HAP-1 (cell line): ENCODE results near the gene PAAF1.

Source experiments
- DNase-seq, 2 experiments: peaks; one replicate each; pipeline ENCODE4 v3.0.0-alpha.2; 2016 to 2020; ENCODE audit warnings: low spot score in 2 of 2
- H3K27me3 ChIP-seq: fragments of 250-450 bp; sonication (Bioruptor Pico); 2 replicates; pipeline ENCODE4 v1.5.1; 2020; ENCODE audit warnings: low read depth, mild to moderate bottlenecking, moderate library complexity
- H3K36me3 ChIP-seq: fragments of 250-450 bp; sonication (Bioruptor Pico); replicated peaks from 2 replicates; pipeline ENCODE4 v1.5.1; 2020; ENCODE audit warnings: mild to moderate bottlenecking
- H3K4me1 ChIP-seq: fragments of 250-450 bp; sonication (Bioruptor Pico); 2 replicates; pipeline ENCODE4 v1.5.1; 2020; ENCODE audit warnings: mild to moderate bottlenecking
- H3K4me3 ChIP-seq: fragments of 250-450 bp; sonication (Bioruptor Pico); 2 replicates; pipeline ENCODE4 v1.5.1; 2020; ENCODE audit warnings: mild to moderate bottlenecking, moderate library complexity
- H3K9me3 ChIP-seq: fragments of 250-450 bp; sonication (Bioruptor Pico); 2 replicates; pipeline ENCODE4 v1.5.1; 2020; ENCODE audit warnings: mild to moderate bottlenecking, moderate library complexity
- in situ Hi-C: fragments of 300-500 bp; cut with MboI; formaldehyde crosslinking; loops from 3 replicates; pipeline ENCODE4 v1.14.3; 2020; ENCODE audit warnings: low sequenced_read_pairs, inconsistent platforms, mixed read lengths

The PAAF1 gene

DNA sequence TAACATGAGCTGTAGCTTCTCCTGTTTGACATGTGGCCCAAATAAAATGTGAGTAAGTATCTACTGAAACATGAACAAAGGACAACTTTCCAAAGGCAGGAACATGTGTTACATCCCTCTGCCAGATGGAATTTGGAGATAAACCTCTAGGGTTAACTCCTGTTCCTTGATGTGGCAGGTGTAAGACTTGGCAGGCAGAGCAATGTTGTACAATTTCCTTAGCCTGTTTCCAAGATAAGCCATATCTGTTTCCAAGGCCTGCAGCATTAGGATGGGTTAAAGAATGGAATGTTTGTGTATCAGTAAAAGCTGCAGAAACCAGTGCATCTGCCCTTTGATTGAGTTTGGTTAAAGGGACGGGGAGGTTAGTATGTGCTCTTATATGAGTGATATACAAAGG, 65.2 kb downstream of the PAAF1 start:
- in situ Hi-C loops, result no loop called here
- H3K27me3 ChIP-seq, result no peaks in the 10 kb centered on the region
- no peaks in the 10 kb centered on the region for H3K4me1 ChIP-seq
- H3K9me3 ChIP-seq, result 0 out of 2 replicates have a peak, but pooled peaks cover 3% of the 10 kb centered on the region
- no peak overlapping the region for H3K4me3 ChIP-seq
- H3K36me3 ChIP-seq, result no peaks in the 10 kb centered on the region; the same call in 1 of the 2 replicates
- DNase-seq, result no peak

DNA sequence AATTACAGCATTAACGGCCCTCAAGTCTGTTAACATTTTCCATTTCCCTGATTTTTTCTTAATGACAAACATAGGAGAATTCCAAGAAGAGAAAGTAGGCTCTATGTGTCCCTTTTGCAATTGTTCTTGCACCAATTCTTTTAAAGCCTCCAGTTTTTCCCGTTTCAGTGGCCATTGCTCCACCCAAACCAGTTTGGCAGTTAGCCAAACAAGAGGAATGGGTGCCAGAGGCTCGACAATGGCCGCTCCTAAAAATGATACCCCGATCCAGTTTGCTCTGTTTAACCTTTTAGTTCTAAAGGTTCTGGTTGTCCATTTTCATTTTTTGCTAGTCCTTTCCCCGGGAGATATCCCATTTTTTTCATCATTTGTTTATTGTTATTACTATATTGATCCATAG, 67.3 kb downstream of the PAAF1 start:
- no peaks in the 10 kb centered on the region; the same call in 1 of the 2 replicates for H3K36me3 ChIP-seq
- H3K4me1 ChIP-seq, result no peaks in the 10 kb centered on the region
- in situ Hi-C loops, result no loop called here
- no peak for DNase-seq
- H3K4me3 ChIP-seq, result no peak overlapping the region
- H3K9me3 ChIP-seq, result no peaks in the 10 kb centered on the region
- no peaks in the 10 kb centered on the region for H3K27me3 ChIP-seq

DNA sequence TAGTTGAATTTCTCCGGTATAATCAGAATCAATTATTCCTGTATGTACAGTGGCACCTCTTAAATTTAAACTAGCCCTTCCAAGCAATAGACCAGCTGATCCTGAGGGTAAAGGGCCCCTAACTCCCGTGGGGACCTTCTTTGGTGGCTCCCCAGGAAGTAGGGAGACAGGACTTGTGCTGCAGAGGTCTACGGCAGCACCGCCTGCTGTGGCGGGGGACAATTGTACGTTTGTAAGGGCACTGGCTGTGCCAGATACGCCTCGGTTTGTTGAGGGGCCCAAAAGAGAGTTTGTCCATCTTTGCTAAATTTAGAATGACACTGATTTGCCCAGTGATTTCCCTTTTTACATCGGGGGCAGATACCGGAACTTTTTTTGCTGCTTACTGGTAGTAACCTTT, 68.1 kb downstream of the PAAF1 start:
- Histone ChIP-seq H3K4me3 (no peak overlapping the region), H3K9me3 (no peaks in the 10 kb centered on the region), H3K36me3 (no peaks in the 10 kb centered on the region; the same call in 1 of the 2 replicates), H3K27me3 (no peaks in the 10 kb centered on the region), H3K4me1 (no peaks in the 10 kb centered on the region)
- DNase-seq, result no peak
- in situ Hi-C loops, result no loop called here

DNA sequence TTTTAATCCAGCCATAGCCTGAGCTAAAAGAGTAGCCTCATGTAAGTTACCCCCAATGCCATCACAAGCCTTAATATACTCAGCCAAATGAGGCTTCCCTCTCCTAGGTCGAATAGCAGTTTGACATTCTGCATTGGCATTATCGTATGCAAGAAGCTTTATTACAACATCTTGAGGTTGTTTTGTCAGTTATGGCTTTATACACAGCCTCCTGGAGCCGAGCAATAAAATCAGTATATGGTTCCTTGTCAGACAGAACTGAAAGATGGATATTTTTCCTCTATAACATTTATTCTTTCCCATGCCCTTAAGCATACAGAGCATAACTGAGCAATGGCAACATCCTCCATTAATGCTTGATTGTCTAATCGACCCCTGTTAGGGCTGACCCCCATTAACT, 68.6 kb downstream of the PAAF1 start:
- Histone ChIP-seq H3K36me3 (no peaks in the 10 kb centered on the region; the same call in 1 of the 2 replicates), H3K9me3 (no peaks in the 10 kb centered on the region), H3K27me3 (no peaks in the 10 kb centered on the region), H3K4me1 (no peaks in the 10 kb centered on the region), H3K4me3 (no peak overlapping the region)
- DNase-seq, result no peak
- in situ Hi-C loops, result no loop called here

DNA sequence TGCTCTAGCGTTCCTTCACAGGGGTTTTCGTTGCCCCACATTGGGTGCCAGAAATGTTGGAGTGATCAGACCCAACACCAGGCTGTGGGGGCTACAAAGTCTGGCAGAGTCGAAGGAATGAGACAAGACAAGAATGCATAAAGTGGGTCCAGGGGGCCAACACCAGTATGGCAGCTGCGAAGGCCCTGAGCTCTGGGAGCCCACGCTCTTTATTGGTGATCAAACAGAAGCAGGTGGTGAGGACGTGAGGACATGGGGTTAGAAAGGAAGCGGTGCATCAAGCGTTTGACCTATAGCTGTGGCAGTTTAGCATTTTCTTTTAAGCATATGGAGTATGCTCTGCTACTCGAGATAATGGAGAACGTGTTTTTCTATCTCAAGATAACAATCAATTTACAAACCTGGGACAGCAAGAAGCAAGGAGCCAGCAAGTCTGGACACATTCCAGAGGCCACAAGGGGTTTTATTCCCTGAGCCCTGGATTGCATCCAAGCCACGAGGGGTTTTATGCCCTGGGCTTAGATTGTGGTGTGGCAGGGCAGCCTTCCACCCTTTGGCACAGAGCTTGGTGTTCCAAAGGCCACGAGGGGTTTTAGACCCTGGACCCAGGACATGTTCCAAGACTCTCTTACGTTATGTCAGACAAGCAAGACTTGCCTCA, 70.1 kb downstream of the PAAF1 start:
- no peaks in the 10 kb centered on the region for H3K27me3 ChIP-seq
- no peaks in the 10 kb centered on the region; the same call in 1 of the 2 replicates for H3K36me3 ChIP-seq
- no peak for DNase-seq
- peaks cover 1% of the 10 kb centered on the region for H3K4me1 ChIP-seq
- H3K9me3 ChIP-seq, result no peaks in the 10 kb centered on the region
- in situ Hi-C loops, result no loop called here
- H3K4me3 ChIP-seq, result no peak overlapping the region

DNA sequence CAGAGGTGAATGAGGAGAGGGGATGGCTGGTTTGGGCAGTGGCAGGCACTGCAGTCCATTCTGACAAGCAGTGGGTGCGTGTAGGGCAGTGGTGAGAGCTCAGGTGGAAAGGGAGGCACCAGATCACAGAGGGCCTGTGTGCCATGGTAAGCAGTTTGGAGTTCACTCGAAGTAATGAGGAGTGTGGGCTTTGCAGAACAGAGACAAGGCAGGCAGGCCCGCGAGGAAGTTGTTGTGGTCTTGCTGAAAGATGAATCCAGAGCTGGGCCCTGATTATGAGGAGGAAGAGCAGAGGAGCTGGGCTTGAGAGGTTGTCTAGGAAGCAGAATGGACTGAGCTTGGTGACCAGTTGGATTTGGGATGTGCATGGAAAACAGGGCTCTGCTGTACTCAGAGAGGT, 72.4 kb downstream of the PAAF1 start:
- no peaks in the 10 kb centered on the region for H3K36me3 ChIP-seq
- peaks cover 13% of the 10 kb centered on the region for H3K4me1 ChIP-seq
- no peak overlapping the region for H3K4me3 ChIP-seq
- DNase-seq, result no peak
- no peaks in the 10 kb centered on the region for H3K27me3 ChIP-seq
- no peaks in the 10 kb centered on the region for H3K9me3 ChIP-seq
- in situ Hi-C loops, result no loop called here

DNA sequence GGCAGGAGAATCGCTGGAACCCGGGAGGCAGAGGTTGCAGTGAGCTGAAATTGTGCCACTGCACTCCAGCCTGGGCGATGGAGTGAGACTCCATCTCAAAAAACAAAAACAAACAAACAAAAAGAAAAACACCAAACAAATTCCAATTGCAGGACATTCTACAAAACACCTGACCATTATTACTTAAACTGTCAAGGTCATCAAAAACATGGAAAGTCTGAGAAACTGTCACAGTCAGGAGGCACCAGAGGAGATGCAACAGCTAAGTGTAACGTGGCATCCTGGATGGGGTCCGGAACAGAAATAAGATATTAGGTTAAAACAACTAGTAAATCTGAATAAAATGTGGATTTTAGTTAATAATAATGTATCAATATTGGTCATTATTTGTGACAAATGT, 73.1 kb downstream of the PAAF1 start:
- no peak for DNase-seq
- Histone ChIP-seq H3K27me3 (no peaks in the 10 kb centered on the region), H3K4me1 (peaks cover 13% of the 10 kb centered on the region), H3K9me3 (no peaks in the 10 kb centered on the region), H3K4me3 (no peak overlapping the region), H3K36me3 (no peaks in the 10 kb centered on the region)
- in situ Hi-C loops, result no loop called here

DNA sequence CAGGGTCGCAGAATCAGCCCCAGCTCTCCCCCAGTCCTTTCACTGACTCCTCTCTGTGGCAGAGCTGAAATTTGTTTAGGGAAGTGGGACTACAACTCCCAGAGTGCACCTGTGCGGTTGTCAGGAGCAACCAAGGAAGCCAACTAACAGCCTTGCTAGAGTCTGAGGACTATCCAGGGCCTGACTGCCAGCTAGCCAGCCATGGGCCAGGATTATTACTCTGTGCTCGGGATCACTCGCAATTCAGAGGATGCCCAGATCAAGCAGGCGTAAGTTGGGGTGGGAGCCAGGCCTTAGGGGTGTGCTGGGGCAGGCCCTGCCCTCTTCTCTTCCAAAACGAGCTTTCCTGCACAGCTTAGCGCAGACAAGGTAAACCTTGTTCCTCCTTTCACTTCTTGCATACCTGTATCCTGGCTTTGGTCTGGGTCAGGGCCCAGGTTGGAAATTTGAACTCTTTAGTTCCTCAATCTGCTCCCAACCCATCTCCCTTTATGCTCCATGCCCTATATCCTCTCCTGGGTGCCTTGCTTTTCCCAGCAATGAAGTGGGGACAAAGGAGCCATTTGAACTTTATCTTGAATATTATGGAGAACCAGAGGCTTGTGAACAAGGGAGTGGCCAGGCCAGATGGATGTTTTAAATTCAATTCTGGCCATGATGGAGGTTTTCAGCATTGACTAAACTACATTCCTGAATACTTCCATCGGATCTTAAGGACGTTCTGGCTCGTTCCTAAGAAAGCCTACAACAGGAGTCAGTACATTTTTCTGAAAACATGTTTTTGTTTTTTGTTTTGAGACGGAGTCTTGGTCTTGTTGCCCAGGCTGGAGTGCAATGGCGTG, 74.3 kb downstream of the PAAF1 start, which contains the start of gene DNAJB13:
Gene DNAJB13 (plus strand): TSS at position 158 of the 842 bp plus-strand sequence. CDS start 44 bp downstream, at position 202.
- H3K36me3 ChIP-seq, result no peaks in the 10 kb centered on the region
- H3K27me3 ChIP-seq, result no peaks in the 10 kb centered on the region
- no peak within 1 kb of the TSS for H3K4me3 ChIP-seq
- no peaks in the 10 kb centered on the region for H3K9me3 ChIP-seq
- DNase-seq, result peak; percentile 60 to 73
- H3K4me1 ChIP-seq, result peaks cover 13% of the 10 kb centered on the region
- in situ Hi-C loops, result no loop called here

DNA sequence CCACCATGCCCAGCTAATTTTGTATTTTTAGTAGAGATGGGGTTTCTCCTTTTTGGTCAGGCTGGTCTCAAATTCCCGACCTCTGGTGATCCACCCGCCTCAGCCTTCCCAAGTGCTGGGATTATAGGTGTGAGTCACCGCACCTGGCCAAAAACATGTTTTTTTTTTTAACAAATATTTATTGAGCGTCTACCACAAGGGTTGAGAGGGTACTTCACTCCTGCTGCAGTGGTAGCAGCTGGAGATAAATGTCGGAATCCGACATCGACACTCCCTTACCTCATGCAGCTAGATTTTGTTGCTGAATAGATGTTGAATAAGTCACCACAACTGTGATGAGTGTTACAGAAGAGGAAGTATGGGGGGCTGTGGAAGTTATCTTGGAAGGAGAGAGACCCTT, 75.0 kb downstream of the PAAF1 start:
- Histone ChIP-seq H3K4me3 (no peak overlapping the region), H3K9me3 (no peaks in the 10 kb centered on the region), H3K4me1 (peaks cover 13% of the 10 kb centered on the region), H3K27me3 (no peaks in the 10 kb centered on the region), H3K36me3 (no peaks in the 10 kb centered on the region)
- in situ Hi-C loops, result no loop called here
- no peak for DNase-seq

DNA sequence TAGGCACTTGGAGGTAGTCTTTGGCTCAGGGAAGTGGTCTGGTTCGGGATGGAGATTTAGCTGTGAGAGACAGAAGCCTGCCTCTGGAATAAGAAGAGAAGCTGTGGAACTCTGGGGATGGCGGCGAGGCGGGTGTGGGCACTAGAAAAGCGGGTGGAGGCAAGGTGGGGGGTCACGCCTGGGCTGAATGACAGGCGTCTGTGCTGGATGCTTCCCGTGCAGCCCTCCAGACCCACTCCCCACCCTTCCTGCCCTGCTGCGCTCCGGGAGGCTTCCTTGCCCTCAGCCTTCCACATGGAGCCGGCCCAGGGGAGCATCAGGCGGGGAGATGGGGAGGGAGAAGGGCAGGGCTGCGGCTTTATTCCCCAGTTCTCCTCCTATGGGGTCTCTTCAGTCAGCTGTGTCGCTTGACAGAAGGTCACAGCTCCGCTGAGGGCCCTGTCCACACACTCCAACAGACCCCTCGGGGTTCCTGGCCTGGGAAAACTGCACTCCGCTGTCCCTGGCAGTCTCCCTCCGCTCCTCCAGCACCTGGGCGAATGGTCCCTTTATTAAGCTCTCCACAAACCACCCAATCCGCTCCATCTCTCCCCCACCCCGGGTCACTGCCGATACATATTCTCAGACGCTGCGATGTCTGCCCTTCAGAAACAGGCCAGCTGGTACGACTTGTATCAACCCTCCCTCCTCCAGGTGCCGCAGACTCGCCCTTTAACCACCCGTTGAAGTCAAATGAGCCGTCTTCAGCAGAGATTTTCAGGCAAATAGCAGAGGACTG, 80.3 kb downstream of the PAAF1 start:
- in situ Hi-C loops, result no loop called here
- peaks cover 11% of the 10 kb centered on the region for H3K4me1 ChIP-seq
- H3K36me3 ChIP-seq, result no peaks in the 10 kb centered on the region
- H3K4me3 ChIP-seq, result no peak overlapping the region
- H3K9me3 ChIP-seq, result no peaks in the 10 kb centered on the region
- H3K27me3 ChIP-seq, result no peaks in the 10 kb centered on the region
- no peak for DNase-seq

DNA sequence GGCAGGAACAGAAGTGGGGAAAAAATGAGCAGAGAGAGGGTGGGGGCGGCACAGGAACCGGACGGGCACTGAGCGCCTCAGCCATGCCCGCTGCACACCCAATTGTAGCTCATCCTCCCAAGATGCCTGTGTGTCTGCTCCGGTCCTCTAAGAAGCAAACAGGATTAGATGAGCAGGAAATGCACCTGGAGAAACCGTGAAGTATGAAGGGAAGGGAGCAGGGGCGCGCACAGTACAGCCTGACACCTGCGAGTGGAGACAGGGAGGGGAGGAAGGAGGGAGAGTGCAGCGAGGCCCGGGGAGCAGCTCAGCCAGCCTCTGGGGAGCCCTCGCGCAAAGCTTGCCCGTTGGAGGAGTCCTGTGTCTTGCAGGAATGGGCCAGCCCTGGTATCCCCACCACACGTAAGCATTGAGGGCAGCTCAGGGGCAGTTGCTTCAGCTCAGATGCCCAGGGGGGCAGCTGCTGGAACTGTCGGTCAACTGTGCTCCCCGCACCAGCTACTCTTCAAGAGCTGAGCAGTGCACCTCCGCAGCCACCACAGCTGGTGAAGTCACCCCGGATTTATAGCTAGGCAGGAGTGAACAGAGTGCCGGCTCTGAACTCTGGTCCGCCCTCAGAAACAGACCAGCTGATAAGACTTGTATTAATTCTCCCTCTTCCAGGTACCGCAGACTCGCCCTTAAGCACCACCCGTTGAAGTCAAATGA, 81.0 kb downstream of the PAAF1 start:
- Histone ChIP-seq H3K4me1 (peaks cover 5% of the 10 kb centered on the region), H3K9me3 (no peaks in the 10 kb centered on the region), H3K36me3 (no peaks in the 10 kb centered on the region), H3K4me3 (no peak overlapping the region), H3K27me3 (no peaks in the 10 kb centered on the region)
- DNase-seq, result no peak
- in situ Hi-C loops, result no loop called here

DNA sequence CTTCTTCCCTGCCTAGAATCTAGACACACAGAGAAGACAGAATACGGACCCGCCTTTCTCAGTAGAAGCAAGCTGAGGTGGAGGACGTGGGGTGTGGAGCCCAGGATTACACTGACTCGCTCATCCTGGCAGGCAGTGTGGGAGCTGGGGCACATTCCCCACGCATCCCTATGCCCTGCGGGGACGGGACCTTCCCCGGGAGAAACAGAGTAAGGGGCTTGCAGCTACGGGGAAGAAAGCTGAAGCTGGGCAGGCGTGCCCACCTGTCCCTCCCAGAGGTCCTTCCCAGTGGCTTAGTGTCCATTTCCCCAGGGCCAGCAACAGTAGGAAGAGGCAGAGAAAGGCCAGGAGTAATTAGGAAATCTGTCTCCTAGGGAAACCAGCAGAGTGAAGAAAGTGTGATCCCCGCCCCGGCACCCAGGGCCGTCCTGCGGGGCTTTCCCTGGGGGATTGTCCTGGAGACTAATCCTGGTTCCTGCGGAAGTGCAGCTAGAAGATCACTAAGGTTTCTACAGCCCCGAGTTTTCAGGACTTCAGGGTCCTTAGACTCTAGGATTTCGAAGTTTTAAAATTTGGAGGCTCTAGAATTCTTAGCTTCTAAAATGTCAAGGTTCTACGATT, 81.8 kb downstream of the PAAF1 start:
- no peaks in the 10 kb centered on the region for H3K27me3 ChIP-seq
- no peak overlapping the region for H3K4me3 ChIP-seq
- H3K9me3 ChIP-seq, result no peaks in the 10 kb centered on the region
- DNase-seq, result no peak
- no peaks in the 10 kb centered on the region for H3K4me1 ChIP-seq
- no peaks in the 10 kb centered on the region for H3K36me3 ChIP-seq
- in situ Hi-C loops, result no loop called here

DNA sequence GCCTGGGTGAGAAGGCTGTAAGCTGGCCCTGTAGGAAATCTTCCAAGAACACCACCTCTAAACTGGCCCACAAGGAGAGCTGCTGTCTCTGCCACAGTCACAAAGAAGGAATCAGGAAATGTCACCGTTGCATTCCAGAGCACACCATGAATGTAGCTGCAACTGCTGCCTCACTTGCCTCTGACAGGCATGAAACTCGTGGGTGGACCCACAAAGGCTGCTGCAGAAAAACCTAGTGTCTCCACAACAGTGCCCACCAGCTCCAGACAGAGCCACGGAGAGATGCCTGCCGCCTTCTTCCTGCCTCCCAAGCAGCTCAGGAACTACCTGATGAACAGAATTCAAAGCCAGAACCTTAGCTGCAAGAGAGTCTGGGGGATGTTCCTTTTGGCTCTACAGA, 84.5 kb downstream of the PAAF1 start:
- in situ Hi-C loops, result loop anchor here (10.0 kb wide), 1 partner anchor 283 kb away; no protein-coding TSS in a partner anchor
- H3K4me3 ChIP-seq, result no peak overlapping the region
- DNase-seq, result no peak

More for the DNA sequence above, 84.5 kb downstream of the PAAF1 start:
- Histone ChIP-seq H3K9me3 (no peaks in the 10 kb centered on the region), H3K27me3 (no peaks in the 10 kb centered on the region), H3K36me3 (no peaks in the 10 kb centered on the region), H3K4me1 (no peaks in the 10 kb centered on the region)
